Measurements from ENCODE around the gene CPS1. TPM values are rescaled to one million over a fixed set of nuclear protein-coding genes. Genes with fewer than 3 reads are reported as not detected.

The CPS1 gene
- total RNA-seq, 1 experiment from 2014 or later = 14.2 TPM

DNA sequence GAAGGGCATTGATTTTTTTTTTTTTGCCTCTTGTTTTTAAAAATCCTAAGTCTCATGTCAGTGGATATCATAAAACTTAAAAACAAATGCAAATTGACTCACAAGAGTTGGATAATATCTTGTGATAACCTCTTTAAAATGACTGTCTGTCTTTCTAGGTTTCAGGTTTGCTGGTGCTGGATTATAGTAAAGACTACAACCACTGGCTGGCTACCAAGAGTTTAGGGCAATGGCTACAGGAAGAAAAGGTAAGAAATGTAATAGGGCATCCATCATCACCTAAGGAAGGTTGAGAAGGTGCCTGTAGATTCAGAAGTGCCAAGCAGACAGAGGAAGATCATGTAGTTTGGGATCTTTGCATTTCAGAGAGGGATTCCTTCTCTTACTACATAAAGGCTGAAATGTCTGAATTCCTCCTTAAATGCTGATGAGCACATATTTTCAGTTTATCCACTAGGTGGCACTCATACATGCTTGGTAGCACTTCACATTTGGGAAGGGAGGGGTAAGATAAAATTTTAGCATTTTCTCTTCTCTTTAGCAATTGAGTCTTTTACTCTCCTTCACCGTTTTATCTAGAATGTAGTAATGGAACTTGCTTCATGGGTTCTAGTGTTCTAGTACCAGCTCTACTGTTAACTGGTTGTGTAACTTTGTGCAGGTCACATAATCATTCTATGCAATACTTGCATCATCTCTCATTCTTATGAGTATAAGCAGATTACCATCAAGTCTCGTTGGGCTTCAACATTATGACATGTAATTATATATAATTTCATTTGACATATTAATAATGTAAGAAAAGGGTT, 21.1 kb downstream of the CPS1 start:
- Mint-ChIP-seq H3K4me3 (no peak overlapping the region), H3K27ac (peak overlapping the region; percentile 56 to 78 (median 72); a peak in 4 of 7 replicates), H3K27me3 (ENCODE audit: low read depth) (no peaks in the 10 kb centered on the region), H3K9me3 (no peaks in the 10 kb centered on the region), H3K36me3 (ENCODE audit: insufficient read depth in 1 of 3, low read depth in 3 of 3) (no peaks in the 10 kb centered on the region), H3K4me1 (peaks cover 3 to 5% of the 10 kb centered on the region in 2 experiments)
- H2AFZ ChIP-seq (ENCODE audit: low read length) = peak overlapping the region; percentile 99
- H3K27me3 ChIP-seq (ENCODE audit: insufficient read depth, low read length) = no peaks in the 10 kb centered on the region
- no peak overlapping the region for H4K8ac ChIP-seq (replicated peaks; ENCODE audit: insufficient read length, low read depth, low read length)
- no peak overlapping the region for H2AK5ac ChIP-seq (ENCODE audit: insufficient read length, low read length)
- H3K27ac ChIP-seq (ENCODE audit: insufficient read length, low read depth, low read length) = no peak overlapping the region
- H3K23ac ChIP-seq (ENCODE audit: insufficient read length, low read depth, low read length) = no peak overlapping the region
- H3K9me3 ChIP-seq (ENCODE audit: control insufficient read depth, low read depth, low read length) = no peaks in the 10 kb centered on the region
- no peak overlapping the region for H3K4me2 ChIP-seq (ENCODE audit: insufficient read depth, insufficient read length, low read length)
- no peak overlapping the region for H3K9ac ChIP-seq (ENCODE audit: extremely low read depth, insufficient read length, low read length)
- DNase-seq = no peak
- H3T11ph ChIP-seq (ENCODE audit: low read length) = no peak overlapping the region
- no peak overlapping the region for H2BK12ac ChIP-seq (ENCODE audit: insufficient read length, low read depth, low read length)
- H3K4me1 ChIP-seq (ENCODE audit: insufficient read depth, low read length) = 0 out of 2 replicates have a peak, but pooled peaks cover 2% of the 10 kb centered on the region
- H2BK120ac ChIP-seq (ENCODE audit: low read depth, low read length, poor library complexity, severe bottlenecking) = no peak overlapping the region
- H2BK5ac ChIP-seq (ENCODE audit: insufficient read length, low read length) = no peak overlapping the region
- no peak overlapping the region for H3K18ac ChIP-seq (ENCODE audit: insufficient read length, low read depth, low read length)
- H3K56ac ChIP-seq (ENCODE audit: insufficient read length, low read depth, low read length) = no peak overlapping the region
- H3K79me2 ChIP-seq (ENCODE audit: insufficient read depth, low read length) = no peaks in the 10 kb centered on the region
- no peak overlapping the region for H2BK15ac ChIP-seq (ENCODE audit: low read depth, low read length)
- no peak overlapping the region for H3K4ac ChIP-seq (ENCODE audit: low read depth, low read length)
- H3K79me1 ChIP-seq (ENCODE audit: insufficient read depth, low read depth, low read length, poor library complexity, severe bottlenecking) = no peaks in the 10 kb centered on the region
- no CpG with 5 or more reads among the region's 2 CpGs for WGBS (ENCODE audit: extremely low coverage, insufficient read length, low lambda C conversion rate)
- H2BK20ac ChIP-seq (ENCODE audit: low read depth, low read length, poor library complexity, severe bottlenecking) = no peak overlapping the region
- H4K91ac ChIP-seq (ENCODE audit: insufficient read length, low read depth, low read length) = no peak overlapping the region
- no peak overlapping the region for H4K5ac ChIP-seq (ENCODE audit: insufficient read length, low read depth, low read length)
- no peaks in the 10 kb centered on the region for H4K20me1 ChIP-seq (ENCODE audit: control insufficient read depth, insufficient read depth, insufficient read length)
- TF ChIP-seq, protein P1, sequence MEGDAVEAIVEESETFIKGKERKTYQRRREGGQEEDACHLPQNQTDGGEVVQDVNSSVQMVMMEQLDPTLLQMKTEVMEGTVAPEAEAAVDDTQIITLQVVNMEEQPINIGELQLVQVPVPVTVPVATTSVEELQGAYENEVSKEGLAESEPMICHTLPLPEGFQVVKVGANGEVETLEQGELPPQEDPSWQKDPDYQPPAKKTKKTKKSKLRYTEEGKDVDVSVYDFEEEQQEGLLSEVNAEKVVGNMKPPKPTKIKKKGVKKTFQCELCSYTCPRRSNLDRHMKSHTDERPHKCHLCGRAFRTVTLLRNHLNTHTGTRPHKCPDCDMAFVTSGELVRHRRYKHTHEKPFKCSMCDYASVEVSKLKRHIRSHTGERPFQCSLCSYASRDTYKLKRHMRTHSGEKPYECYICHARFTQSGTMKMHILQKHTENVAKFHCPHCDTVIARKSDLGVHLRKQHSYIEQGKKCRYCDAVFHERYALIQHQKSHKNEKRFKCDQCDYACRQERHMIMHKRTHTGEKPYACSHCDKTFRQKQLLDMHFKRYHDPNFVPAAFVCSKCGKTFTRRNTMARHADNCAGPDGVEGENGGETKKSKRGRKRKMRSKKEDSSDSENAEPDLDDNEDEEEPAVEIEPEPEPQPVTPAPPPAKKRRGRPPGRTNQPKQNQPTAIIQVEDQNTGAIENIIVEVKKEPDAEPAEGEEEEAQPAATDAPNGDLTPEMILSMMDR (conservative IDR thresholded peaks at IDR 0.05) = peak; percentile 84
- H3K23me2 ChIP-seq (ENCODE audit: insufficient read length, low read depth, low read length, poor library complexity, severe bottlenecking) = no peaks in the 10 kb centered on the region
- no peak overlapping the region for H3K14ac ChIP-seq (ENCODE audit: insufficient read depth, low read length)

Measured in H9 (cell line).